ENCODE results near the gene MCFD2. TPM values are rescaled to one million over a fixed set of nuclear protein-coding genes. Genes with fewer than 3 reads are reported as not detected.

The MCFD2 gene
- total and polyA plus RNA-seq, 2 donors (not counting 1 experiment from before 2014, with no cell fraction given): 31.6 to 53.3 TPM

GRCh38 chr2:46960618-46961017 is 45.0 kb upstream of the MCFD2 start:
- peaks cover 29% of the 10 kb centered on the region for H3K4me1 Mint-ChIP-seq
- Histone ChIP-seq H3K9ac (ENCODE audit: low read length) (no peak overlapping the region), H3K4me3 (ENCODE audit: control extremely low read depth in 1 of 5, extremely low read depth in 1 of 5, insufficient read depth in 1 of 5, low read depth in 2 of 5, low read length in 4 of 5) (no peak overlapping the region), H3K79me2 (ENCODE audit: control insufficient read depth, insufficient read depth, low read length) (peaks cover 97% of the 10 kb centered on the region), H2AFZ (ENCODE audit: insufficient read depth, low read depth, low read length, poor library complexity, severe bottlenecking) (no peak overlapping the region), H3K27ac (ENCODE audit: low read length in 2 of 2) (no peak overlapping the region), H3K27me3 (replicated peaks in 1 of 4; ENCODE audit: control extremely low read depth in 1 of 4, control insufficient read depth in 3 of 4, insufficient read depth in 4 of 4, low read length in 3 of 4) (no peaks in the 10 kb centered on the region), H3K9me3 (ENCODE audit: control extremely low read depth in 1 of 3, control insufficient read depth in 2 of 3, insufficient read depth in 1 of 3, low read length in 2 of 3) (no peaks in the 10 kb centered on the region), H3K36me3 (replicated peaks in 1 of 2; ENCODE audit: control extremely low read depth in 1 of 2, control insufficient read depth in 1 of 2, extremely low read depth in 1 of 2, insufficient read depth in 2 of 2, low read length in 1 of 2) (peaks cover 0 to 88% of the 10 kb centered on the region in 2 experiments), H3K4me1 (ENCODE audit: control insufficient read depth in 2 of 2, insufficient read depth in 2 of 2, low read length in 2 of 2) (no peaks in the 10 kb centered on the region), H4K20me1 (ENCODE audit: control insufficient read depth, insufficient read depth, low read length, poor library complexity, severe bottlenecking) (peaks cover 92% of the 10 kb centered on the region), H3K4me2 (replicated peaks; ENCODE audit: low read depth, low read length, poor library complexity, severe bottlenecking) (no peak overlapping the region)
- POLR2A ChIA-PET: no interaction called here
- no CpG with 5 or more reads among the region's 2 CpGs for WGBS (ENCODE audit: insufficient coverage)
- intact Hi-C loops (cut with micrococcal nuclease): no loop called here
- H3K27me3 Mint-ChIP-seq: no peaks in the 10 kb centered on the region
- no peaks in the 10 kb centered on the region for H3K9me3 Mint-ChIP-seq (ENCODE audit: insufficient read depth)
- H3K27ac Mint-ChIP-seq: peak overlapping the region; percentile 61
- DNase-seq: no peak
- CTCF ChIA-PET: interaction anchor here (0.8 to 1.4 kb wide), 8 partner anchors 11 to 362 kb away, joined by 3 to 5 read pairs (median 3); no protein-coding TSS in a partner anchor
- no peak overlapping the region for H3K4me3 Mint-ChIP-seq
- ATAC-seq (ENCODE audit: low read depth): no peak
- TF ChIP-seq CTCF (IDR thresholded peaks at IDR 0.05) (no peak), EZH2 (IDR thresholded peaks at IDR 0.05; ENCODE audit: borderline replicate concordance, insufficient read depth, low read depth, low read length, poor library complexity, severe bottlenecking) (no peak)

- Mint-ChIP-seq H3K4me3 (no peak overlapping the region), H3K9me3 (ENCODE audit: insufficient read depth) (no peaks in the 10 kb centered on the region), H3K27ac (no peak overlapping the region), H3K4me1 (peaks cover 19% of the 10 kb centered on the region), H3K27me3 (no peaks in the 10 kb centered on the region)
- H3K9me3 ChIP-seq (ENCODE audit: control extremely low read depth in 1 of 3, control insufficient read depth in 2 of 3, insufficient read depth in 1 of 3, low read length in 2 of 3): no peaks in the 10 kb centered on the region
- ChIA-PET POLR2A (no interaction called here), CTCF (no interaction called here)
- no peak overlapping the region for H3K4me2 ChIP-seq (replicated peaks; ENCODE audit: low read depth, low read length, poor library complexity, severe bottlenecking)
- H3K27ac ChIP-seq (ENCODE audit: low read length in 2 of 2): no peak overlapping the region
- peaks cover 0 to 92% of the 10 kb centered on the region in 2 experiments for H3K36me3 ChIP-seq (replicated peaks in 1 of 2; ENCODE audit: control extremely low read depth in 1 of 2, control insufficient read depth in 1 of 2, extremely low read depth in 1 of 2, insufficient read depth in 2 of 2, low read length in 1 of 2)
- no peaks in the 10 kb centered on the region for H3K4me1 ChIP-seq (ENCODE audit: control insufficient read depth in 2 of 2, insufficient read depth in 2 of 2, low read length in 2 of 2)
- intact Hi-C loops (cut with micrococcal nuclease): no loop called here
- ATAC-seq (ENCODE audit: low read depth) (no peak), DNase-seq (no peak)
- TF ChIP-seq CTCF (IDR thresholded peaks at IDR 0.05) (no peak), EZH2 (IDR thresholded peaks at IDR 0.05; ENCODE audit: borderline replicate concordance, insufficient read depth, low read depth, low read length, poor library complexity, severe bottlenecking) (no peak)
- H3K4me3 ChIP-seq (ENCODE audit: control extremely low read depth in 1 of 5, extremely low read depth in 1 of 5, insufficient read depth in 1 of 5, low read depth in 2 of 5, low read length in 4 of 5): no peak overlapping the region
- no peak overlapping the region for H2AFZ ChIP-seq (ENCODE audit: insufficient read depth, low read depth, low read length, poor library complexity, severe bottlenecking)
- peaks cover 97% of the 10 kb centered on the region for H3K79me2 ChIP-seq (ENCODE audit: control insufficient read depth, insufficient read depth, low read length)
- H3K9ac ChIP-seq (ENCODE audit: low read length): no peak overlapping the region
- WGBS (ENCODE audit: insufficient coverage): 97% methylated on average over 14 of the region's 17 CpGs
- H4K20me1 ChIP-seq (ENCODE audit: control insufficient read depth, insufficient read depth, low read length, poor library complexity, severe bottlenecking): peaks cover 89% of the 10 kb centered on the region
- H3K27me3 ChIP-seq (replicated peaks in 1 of 4; ENCODE audit: control extremely low read depth in 1 of 4, control insufficient read depth in 3 of 4, insufficient read depth in 4 of 4, low read length in 3 of 4): no peaks in the 10 kb centered on the region
Observed at GRCh38 chr2:46958431-46959017, 42.9 kb upstream of the MCFD2 start.

Measured in B cell (primary cell).